ENCODE data around the gene PXDN.
"Not testable (repeated sequence)": the region's sequence is repeated elsewhere in the genome, so short reads cannot be mapped to it uniquely, and the experiment has no call there.

Gene PXDN

GRCh38 chr2:1717113-1717512 lies 27.2 kb downstream of the PXDN start:
- no peak for DNase-seq

- no peak for DNase-seq
These were observed 27.9 kb downstream of the PXDN start for GRCh38 chr2:1716441-1716840.

GRCh38 chr2:1716014-1716305 lies 28.4 kb downstream of the PXDN start:
- not testable (repeated sequence) for DNase-seq

GRCh38 chr2:1715184-1716013 lies 28.9 kb downstream of the PXDN start:
- no peak for DNase-seq

GRCh38 chr2:1714291-1715064 lies 29.8 kb downstream of the PXDN start:
- no peak for DNase-seq

- DNase-seq, result no peak
These were observed 30.5 kb downstream of the PXDN start for GRCh38 chr2:1713839-1714236.

- no peak for DNase-seq
These were observed 31.0 kb downstream of the PXDN start for GRCh38 chr2:1713142-1713838.

GRCh38 chr2:1709946-1710560 lies 34.3 kb downstream of the PXDN start:
- no peak for DNase-seq

GRCh38 chr2:1709335-1709605 lies 35.0 kb downstream of the PXDN start:
- DNase-seq, result no peak

- no peak for DNase-seq
These were observed 35.6 kb downstream of the PXDN start for GRCh38 chr2:1708476-1709334.

GRCh38 chr2:1707771-1708418 lies 36.4 kb downstream of the PXDN start:
- DNase-seq, result no peak

GRCh38 chr2:1706089-1706841 lies 38.0 kb downstream of the PXDN start:
- DNase-seq, result not testable (repeated sequence)

GRCh38 chr2:1705557-1706076 lies 38.7 kb downstream of the PXDN start:
- no peak for DNase-seq

- no peak for DNase-seq
These were observed 39.4 kb downstream of the PXDN start for GRCh38 chr2:1704631-1705556.

- no peak for DNase-seq
These were observed 42.1 kb downstream of the PXDN start for GRCh38 chr2:1702186-1702565.

GRCh38 chr2:1701556-1702185 lies 42.6 kb downstream of the PXDN start:
- no peak for DNase-seq

GRCh38 chr2:1701020-1701419 lies 43.3 kb downstream of the PXDN start:
- no peak for DNase-seq

GRCh38 chr2:1700427-1700826 lies 43.9 kb downstream of the PXDN start:
- not testable (repeated sequence) for DNase-seq

GRCh38 chr2:1698188-1698945 lies 45.9 kb downstream of the PXDN start:
- DNase-seq, result no peak

Data from CD4-positive, alpha-beta T cell treated with Interleukin-17A for 1 hour (primary cell).